HCT116 (cell line): ENCODE data around the gene TMPRSS9. TPM values are rescaled to one million over a fixed set of nuclear protein-coding genes. Genes with fewer than 3 reads are reported as not detected.

Experiments used
- ATAC-seq: fragments of 200-7000 bp; cut with Tn5 transposase; 2 replicates; pipeline ENCODE4 v1.9.1; 2020; ENCODE audit warnings: mild to moderate bottlenecking, moderate library complexity
- BruUV-seq: library from RNA; stranded (reverse); fragments of 400-500 nt; replicated peaks from 2 replicates; lab custom pipeline; 2021; lab: Mats Ljungman, UMichigan
- CTCF ChIA-PET: fragments of 300-600 bp; sonication (Branson Sonifier 250); formaldehyde crosslinking; loops from one replicate; lab custom pipeline; 2021; ENCODE audit warnings: antibody characterized with exemption; lab: Charles Lee
- POLR2A ChIA-PET: fragments of 300-600, 350-600 bp; sonication (Branson Sonifier 250); formaldehyde crosslinking; loops from one replicate; lab custom pipeline; 2021; ENCODE audit warnings: antibody characterized with exemption; lab: Charles Lee
- RAD21 ChIA-PET, 2 experiments: fragments of 300-600 bp; sonication (Branson Sonifier 250); formaldehyde crosslinking; loops; one replicate each; lab custom pipeline; 2023; ENCODE audit warnings: low total read pairs in 2 of 2; ENCODE audit not compliant: uncharacterized antibody in 2 of 2, unreplicated experiment in 2 of 2, low non-redundant PET in 1 of 2; lab: Charles Lee
- DNase-seq: peaks from one replicate; pipeline ENCODE4 v3.0.0-alpha.2; 2010; ENCODE audit warnings: low read depth, low spot score
- H2AFZ ChIP-seq: fragments of 200-600 bp; shearing (Covaris generic), sonication (generic); 2 replicates; pipeline ENCODE4 v1.6.1; 2017; ENCODE audit warnings: low read depth, mixed run types, mixed read lengths, antibody characterized with exemption, low read length; ENCODE audit not compliant: poor library complexity, severe bottlenecking
- H3K27ac ChIP-seq: 2 replicates; pipeline ENCODE4 v1.5.1; 2012; ENCODE audit warnings: low read depth, low read length
- H3K27me3 ChIP-seq: fragments of 200-600 bp; sonication (generic); 2 replicates; pipeline ENCODE4 v1.6.1; 2016; ENCODE audit warnings: mixed run types, low read length, mixed read lengths; ENCODE audit not compliant: insufficient read depth
- H3K36me3 ChIP-seq, 2 experiments: fragments of 200-500 bp in 1 of 2; fragments of 200-600 bp in 1 of 2; sonication (Bioruptor generic) in 1 of 2; sonication (generic) in 1 of 2; 2 replicates each; pipeline versions ENCODE4 v1.5.1 to v1.6.1; 2014 to 2016; ENCODE audit warnings: low read length in 2 of 2, inconsistent platforms in 1 of 2, mixed read lengths in 1 of 2, mixed run types in 1 of 2; ENCODE audit not compliant: insufficient read depth in 2 of 2, control insufficient read depth in 1 of 2
- H3K4me1 ChIP-seq, 2 experiments: fragments of 200-600 bp in 1 of 2; sonication (generic) in 1 of 2; 2 replicates each; pipeline versions ENCODE4 v1.5.1 to v1.6.1; 2012 to 2017; ENCODE audit warnings: low read length in 2 of 2, inconsistent platforms in 1 of 2, mild to moderate bottlenecking in 1 of 2, mixed read lengths in 1 of 2, mixed run types in 1 of 2, moderate library complexity in 1 of 2; ENCODE audit not compliant: insufficient read depth in 2 of 2, control insufficient read depth in 1 of 2
- H3K4me2 ChIP-seq: fragments of 200-600 bp; sonication (generic); 2 replicates; pipeline ENCODE4 v1.6.1; 2017; ENCODE audit warnings: mixed run types, low read length, mixed read lengths
- H3K4me3 ChIP-seq, 2 experiments: fragments of 200-600 bp in 1 of 2; sonication (generic) in 1 of 2; replicated peaks in 1 of 2; 2 replicates each; pipeline ENCODE4 v1.5.1; 2011 to 2016; ENCODE audit warnings: low read length in 2 of 2, control low read depth in 1 of 2, low read depth in 1 of 2, mild to moderate bottlenecking in 1 of 2, mixed read lengths in 1 of 2, mixed run types in 1 of 2
- H3K79me2 ChIP-seq: fragments of 200-600 bp; sonication (generic); 2 replicates; pipeline ENCODE4 v1.6.1; 2017; ENCODE audit warnings: mild to moderate bottlenecking, mixed run types, low read length, moderate library complexity, mixed read lengths; ENCODE audit not compliant: insufficient read depth
- H3K9ac ChIP-seq: fragments of 200-600 bp; sonication (generic); 2 replicates; pipeline ENCODE4 v1.6.1; 2016; ENCODE audit warnings: low read length, mixed read lengths
- H3K9me2 ChIP-seq: fragments of 200-600 bp; sonication (generic), shearing (Covaris generic); 2 replicates; pipeline ENCODE4 v1.6.1; 2017; ENCODE audit warnings: mixed run types, mild to moderate bottlenecking, moderate library complexity; ENCODE audit not compliant: insufficient read depth
- H3K9me3 ChIP-seq, 2 experiments: fragments of 200-500 bp in 1 of 2; fragments of 200-600 bp in 1 of 2; sonication (Bioruptor generic) in 1 of 2; sonication (generic) in 1 of 2; 2 replicates each; pipeline ENCODE4 v1.6.1; 2014 to 2017; ENCODE audit warnings: low read length in 2 of 2, mixed read lengths in 2 of 2, inconsistent platforms in 1 of 2, low read depth in 1 of 2, mild to moderate bottlenecking in 1 of 2, mixed run types in 1 of 2, moderate library complexity in 1 of 2; ENCODE audit not compliant: control insufficient read depth in 1 of 2, insufficient read depth in 1 of 2
- H4K20me1 ChIP-seq: fragments of 200-600 bp; sonication (generic), shearing (Covaris generic); 2 replicates; pipeline ENCODE4 v1.6.1; 2017; ENCODE audit warnings: mixed run types, mild to moderate bottlenecking, moderate library complexity; ENCODE audit not compliant: insufficient read depth
- ATF3 ChIP-seq: IDR thresholded peaks from 2 replicates; pipeline ENCODE4 v1.6.1; 2012
- CBX3 ChIP-seq: IDR thresholded peaks from 2 replicates; pipeline ENCODE4 v1.6.1; 2012; ENCODE audit warnings: low read depth
- CEBPB ChIP-seq: IDR thresholded peaks from 2 replicates; pipeline ENCODE4 v1.6.1; 2012; ENCODE audit warnings: low read depth
- EGR1 ChIP-seq: IDR thresholded peaks from 2 replicates; pipeline ENCODE4 v1.6.1; 2012; ENCODE audit warnings: low read depth
- ELF1 ChIP-seq: IDR thresholded peaks from 2 replicates; pipeline ENCODE4 v1.6.1; 2012; ENCODE audit warnings: low read depth, borderline replicate concordance
- EZH2 ChIP-seq: fragments of 200-600 bp; sonication (generic); IDR thresholded peaks from 2 replicates; pipeline ENCODE4 v1.6.1; 2017; ENCODE audit warnings: antibody characterized with exemption, mixed run types
- EZH2phosphoT487 ChIP-seq: fragments of 200-600 bp; IDR thresholded peaks from 2 replicates; pipeline ENCODE4 v1.6.1; 2018; ENCODE audit warnings: antibody characterized with exemption, borderline replicate concordance
- FOSL1 ChIP-seq: IDR thresholded peaks from 2 replicates; pipeline ENCODE4 v1.6.1; 2012; ENCODE audit warnings: low read depth
- JUND ChIP-seq: IDR thresholded peaks from 2 replicates; pipeline ENCODE4 v1.6.1; 2012
- POLR2A ChIP-seq: IDR thresholded peaks from 2 replicates; pipeline ENCODE4 v1.7.0; 2011; ENCODE audit warnings: borderline replicate concordance; ENCODE audit not compliant: insufficient read depth, insufficient read length; ENCODE audit errors: extremely low read depth
- POLR2AphosphoS5 ChIP-seq: IDR thresholded peaks from 2 replicates; pipeline ENCODE4 v1.6.1; 2011; ENCODE audit warnings: mild to moderate bottlenecking, low read depth, low read length, moderate library complexity
- RAD21 ChIP-seq: IDR thresholded peaks from 2 replicates; pipeline ENCODE4 v1.6.1; 2012; ENCODE audit warnings: low read depth, mild to moderate bottlenecking
- SIN3A ChIP-seq: IDR thresholded peaks from 2 replicates; pipeline ENCODE4 v1.6.1; 2012; ENCODE audit warnings: low read depth
- SP1 ChIP-seq: IDR thresholded peaks from 2 replicates; pipeline ENCODE4 v1.6.1; 2012; ENCODE audit warnings: low read depth
- SRF ChIP-seq: IDR thresholded peaks from 2 replicates; pipeline ENCODE4 v1.6.1; 2012; ENCODE audit warnings: low read depth
- TCF7L2 ChIP-seq: IDR thresholded peaks from 2 replicates; pipeline ENCODE4 v1.7.0; 2011; ENCODE audit warnings: borderline replicate concordance, inconsistent platforms; ENCODE audit not compliant: insufficient read depth, insufficient read length; ENCODE audit errors: extremely low read depth
- ZBTB33 ChIP-seq: IDR thresholded peaks from 2 replicates; pipeline ENCODE4 v1.6.1; 2011; ENCODE audit warnings: mild to moderate bottlenecking, low read length, moderate library complexity; ENCODE audit not compliant: insufficient replicate concordance; ENCODE audit errors: extremely low read depth
- ZFX ChIP-seq: fragments of 450-650 bp; IDR thresholded peaks from 2 replicates; pipeline ENCODE4 v1.6.1; 2017
- ZNF274 ChIP-seq: fragments of 200-500 bp; sonication (Bioruptor generic); IDR thresholded peaks from 2 replicates; pipeline ENCODE4 v1.6.1; 2014; ENCODE audit warnings: mild to moderate bottlenecking, low read depth, low read length, inconsistent platforms
- intact Hi-C: fragments of 100-400 bp; cut with micrococcal nuclease; formaldehyde crosslinking; loops from 2 replicates; pipeline ENCODE4 v1.10.0; 2022
- total RNA-seq: library from RNA; stranded (reverse); gene quantifications from one replicate; pipeline ENCODE4 v1.2.1, GENCODE V29; 2021; ENCODE audit not compliant: unreplicated experiment
- TF ChIP-seq, protein P1 (sequence below): IDR thresholded peaks from 2 replicates; pipeline ENCODE4 v1.6.1; 2012; ENCODE audit warnings: low read depth
- TF ChIP-seq, protein P2 (sequence below): IDR thresholded peaks from 2 replicates; pipeline ENCODE4 v1.6.1; 2012

TMPRSS9 gene
- total RNA-seq, 1 experiment from 2014 or later: not detected

DNA sequence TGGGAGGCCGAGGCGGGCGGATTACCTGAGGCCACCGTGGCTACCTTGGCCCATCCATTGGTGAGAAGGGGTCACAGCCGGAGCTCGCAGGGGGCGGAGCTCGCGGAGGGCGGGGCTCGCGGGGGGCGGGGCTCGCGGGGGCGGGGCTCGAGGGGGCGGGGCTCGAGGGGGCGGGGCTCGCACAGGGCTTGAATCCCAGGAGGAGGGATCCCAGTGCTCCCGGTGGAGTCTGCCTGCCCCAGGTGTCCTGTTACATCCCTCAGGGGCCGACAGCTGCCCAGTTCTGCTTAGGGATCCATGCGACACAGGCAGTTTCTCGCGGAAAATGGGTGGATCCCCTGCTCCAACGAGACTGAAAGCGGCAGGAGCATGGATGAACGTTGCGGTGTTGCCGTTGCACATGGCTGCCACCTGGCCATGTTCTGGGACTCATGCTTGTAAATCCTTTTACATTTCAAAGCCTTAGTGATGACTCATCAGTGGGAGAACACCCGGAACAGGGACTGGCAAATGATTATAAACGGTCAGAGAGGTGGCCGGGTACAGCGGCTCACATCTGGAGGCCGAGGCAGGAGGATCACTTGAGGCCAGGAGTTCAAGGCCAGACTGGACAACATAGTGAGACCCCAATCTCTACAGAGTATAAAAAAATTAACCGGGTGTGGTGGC lies 25.1 kb downstream of the TMPRSS9 start:
- RAD21 ChIA-PET: interaction anchor here (0.6 to 0.8 kb wide), 3 partner anchors 56 to 211 kb away, joined by 3 to 6 read pairs (median 4); no protein-coding TSS in a partner anchor
- ATAC-seq (peak; percentile 94), DNase-seq (peak; percentile 97)
- Histone ChIP-seq H3K36me3 (no peaks in the 10 kb centered on the region), H3K27me3 (no peaks in the 10 kb centered on the region), H3K9me3 (peaks cover 4 to 6% of the 10 kb centered on the region in 2 experiments; a peak in 2 of 4 replicates), H3K4me1 (peaks cover 18 to 32% of the 10 kb centered on the region in 2 experiments), H3K9me2 (no peaks in the 10 kb centered on the region), H3K9ac (peak overlapping the region; percentile 62), H4K20me1 (no peaks in the 10 kb centered on the region), H3K4me2 (peak overlapping the region; percentile 86), H3K4me3 (peak overlapping the region; percentile 30 to 40), H3K79me2 (no peaks in the 10 kb centered on the region), H2AFZ (peak overlapping the region; percentile 66), H3K27ac (peak overlapping the region; percentile 81)
- POLR2A ChIA-PET: interaction anchor here (0.6 to 1.6 kb wide), 8 partner anchors 19 to 338 kb away, joined by 3 to 7 read pairs (median 4); partner anchors contain the start of genes GADD45B and LSM7
- intact Hi-C loops: loop anchor here (10.0 kb wide), 1 partner anchor 230 kb away; the partner anchor contains the start of gene AP3D1
- no TSS peak for BruUV-seq
- CTCF ChIA-PET: interaction anchor here (0.9 to 2.0 kb wide), 5 partner anchors 57 to 229 kb away, joined by 3 to 6 read pairs (median 5); partner anchors contain the start of genes LSM7 and PLEKHJ1
- TF ChIP-seq ZBTB33: peak; percentile 76
- TF ChIP-seq EZH2phosphoT487: no peak
- no peak for TF ChIP-seq CEBPB
- no peak for TF ChIP-seq SRF
- TF ChIP-seq ATF3: no peak
- no peak; the same call in 1 of the 2 replicates for TF ChIP-seq ELF1
- TF ChIP-seq EGR1: no peak
- TF ChIP-seq SP1: peak; percentile 60; the same call in 1 of the 2 replicates
- no peak for TF ChIP-seq ZNF274
- peak; percentile 78 for TF ChIP-seq FOSL1
- TF ChIP-seq POLR2A: peak; percentile 44
- TF ChIP-seq ZFX: no peak
- no peak for TF ChIP-seq RAD21
- peak; percentile 58 for TF ChIP-seq TCF7L2
- peak; percentile 72 for TF ChIP-seq JUND
- TF ChIP-seq, protein P1, sequence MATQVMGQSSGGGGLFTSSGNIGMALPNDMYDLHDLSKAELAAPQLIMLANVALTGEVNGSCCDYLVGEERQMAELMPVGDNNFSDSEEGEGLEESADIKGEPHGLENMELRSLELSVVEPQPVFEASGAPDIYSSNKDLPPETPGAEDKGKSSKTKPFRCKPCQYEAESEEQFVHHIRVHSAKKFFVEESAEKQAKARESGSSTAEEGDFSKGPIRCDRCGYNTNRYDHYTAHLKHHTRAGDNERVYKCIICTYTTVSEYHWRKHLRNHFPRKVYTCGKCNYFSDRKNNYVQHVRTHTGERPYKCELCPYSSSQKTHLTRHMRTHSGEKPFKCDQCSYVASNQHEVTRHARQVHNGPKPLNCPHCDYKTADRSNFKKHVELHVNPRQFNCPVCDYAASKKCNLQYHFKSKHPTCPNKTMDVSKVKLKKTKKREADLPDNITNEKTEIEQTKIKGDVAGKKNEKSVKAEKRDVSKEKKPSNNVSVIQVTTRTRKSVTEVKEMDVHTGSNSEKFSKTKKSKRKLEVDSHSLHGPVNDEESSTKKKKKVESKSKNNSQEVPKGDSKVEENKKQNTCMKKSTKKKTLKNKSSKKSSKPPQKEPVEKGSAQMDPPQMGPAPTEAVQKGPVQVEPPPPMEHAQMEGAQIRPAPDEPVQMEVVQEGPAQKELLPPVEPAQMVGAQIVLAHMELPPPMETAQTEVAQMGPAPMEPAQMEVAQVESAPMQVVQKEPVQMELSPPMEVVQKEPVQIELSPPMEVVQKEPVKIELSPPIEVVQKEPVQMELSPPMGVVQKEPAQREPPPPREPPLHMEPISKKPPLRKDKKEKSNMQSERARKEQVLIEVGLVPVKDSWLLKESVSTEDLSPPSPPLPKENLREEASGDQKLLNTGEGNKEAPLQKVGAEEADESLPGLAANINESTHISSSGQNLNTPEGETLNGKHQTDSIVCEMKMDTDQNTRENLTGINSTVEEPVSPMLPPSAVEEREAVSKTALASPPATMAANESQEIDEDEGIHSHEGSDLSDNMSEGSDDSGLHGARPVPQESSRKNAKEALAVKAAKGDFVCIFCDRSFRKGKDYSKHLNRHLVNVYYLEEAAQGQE: no peak
- peak; percentile 62 for TF ChIP-seq POLR2AphosphoS5
- TF ChIP-seq SIN3A: no peak
- no peak for TF ChIP-seq EZH2
- TF ChIP-seq CBX3: peak; percentile 92
- TF ChIP-seq, protein P2, sequence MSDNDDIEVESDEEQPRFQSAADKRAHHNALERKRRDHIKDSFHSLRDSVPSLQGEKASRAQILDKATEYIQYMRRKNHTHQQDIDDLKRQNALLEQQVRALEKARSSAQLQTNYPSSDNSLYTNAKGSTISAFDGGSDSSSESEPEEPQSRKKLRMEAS: peak; percentile 99
